Mesenchymal stem cell (in vitro differentiated cells and primary cell): ENCODE data around the gene CDRT15.
"Not testable (repeated sequence)": the region's sequence is repeated elsewhere in the genome, so short reads cannot be mapped to it uniquely, and the experiment has no call there.

Experiments used
- DNase-seq: peaks from one replicate; pipeline ENCODE4 v3.0.0-alpha.2; 2013
- H2AFZ ChIP-seq: one replicate; pipeline ENCODE4 v1.6.1; 2013; ENCODE audit warnings: low read depth, mild to moderate bottlenecking, control low read depth, inconsistent platforms, low read length, moderate library complexity
- H2AK5ac ChIP-seq: 2 replicates; pipeline ENCODE4 v1.6.1; 2013; ENCODE audit warnings: low read length, moderate library complexity, mild to moderate bottlenecking, inconsistent platforms; ENCODE audit not compliant: severe bottlenecking
- H2BK120ac ChIP-seq: one replicate; pipeline ENCODE4 v1.6.1; 2013; ENCODE audit warnings: low read depth, mild to moderate bottlenecking, inconsistent platforms, low read length, moderate library complexity
- H2BK12ac ChIP-seq, 2 experiments: one replicate each; pipeline ENCODE4 v1.6.1; 2013; ENCODE audit warnings: inconsistent platforms in 2 of 2, low read length in 2 of 2, mild to moderate bottlenecking in 2 of 2, moderate library complexity in 2 of 2, control low read depth in 1 of 2
- H2BK15ac ChIP-seq: one replicate; pipeline ENCODE4 v1.6.1; 2013; ENCODE audit warnings: mild to moderate bottlenecking, low read depth, inconsistent platforms; ENCODE audit not compliant: poor library complexity, severe bottlenecking
- H2BK5ac ChIP-seq: 2 replicates; pipeline ENCODE4 v1.6.1; 2013; ENCODE audit warnings: low read depth, mild to moderate bottlenecking, low read length, control low read depth, inconsistent platforms; ENCODE audit not compliant: poor library complexity, severe bottlenecking
- H3K14ac ChIP-seq, 2 experiments: one replicate each; pipeline ENCODE4 v1.6.1; 2013; ENCODE audit warnings: inconsistent platforms in 2 of 2, low read length in 2 of 2, control low read depth in 1 of 2, mild to moderate bottlenecking in 1 of 2, moderate library complexity in 1 of 2
- H3K18ac ChIP-seq, 2 experiments: one replicate each; pipeline ENCODE4 v1.6.1; 2013; ENCODE audit warnings: inconsistent platforms in 2 of 2, low read length in 2 of 2, control low read depth in 1 of 2, low read depth in 1 of 2, mild to moderate bottlenecking in 1 of 2
- H3K23ac ChIP-seq, 2 experiments: one replicate each; pipeline ENCODE4 v1.6.1; 2013; ENCODE audit warnings: inconsistent platforms in 2 of 2, low read length in 2 of 2, mild to moderate bottlenecking in 2 of 2, moderate library complexity in 2 of 2, control low read depth in 1 of 2
- H3K27ac ChIP-seq: 2 replicates; pipeline ENCODE4 v1.5.1; 2013; ENCODE audit warnings: mild to moderate bottlenecking, moderate library complexity, low read length, control low read depth, inconsistent platforms; ENCODE audit not compliant: poor library complexity, severe bottlenecking
- H3K27me3 ChIP-seq, 2 experiments: 2 replicates each; pipeline versions ENCODE4 v1.6.1 to v1.7.0; 2013; ENCODE audit warnings: low read length in 2 of 2, mild to moderate bottlenecking in 2 of 2, moderate library complexity in 2 of 2, control low read depth in 1 of 2, inconsistent platforms in 1 of 2; ENCODE audit not compliant: control insufficient read depth in 1 of 2, insufficient read depth in 1 of 2
- H3K36me3 ChIP-seq, 2 experiments: 2 replicates each; pipeline versions ENCODE4 v1.6.1 to v1.7.0; 2013; ENCODE audit warnings: low read length in 2 of 2, control low read depth in 1 of 2, inconsistent platforms in 1 of 2, low read depth in 1 of 2, mild to moderate bottlenecking in 1 of 2; ENCODE audit not compliant: insufficient read depth in 2 of 2, control insufficient read depth in 1 of 2
- H3K4ac ChIP-seq, 2 experiments: one replicate each; pipeline ENCODE4 v1.6.1; 2013; ENCODE audit warnings: inconsistent platforms in 2 of 2, low read length in 2 of 2, mild to moderate bottlenecking in 2 of 2, moderate library complexity in 2 of 2, control low read depth in 1 of 2, low read depth in 1 of 2
- H3K4me1 ChIP-seq: 2 replicates; pipeline ENCODE4 v1.6.1; 2013; ENCODE audit warnings: low read depth, low read length, control low read depth; ENCODE audit not compliant: control insufficient read depth, insufficient read depth
- H3K4me2 ChIP-seq: 2 replicates; pipeline ENCODE4 v1.6.1; 2013; ENCODE audit warnings: low read length, mild to moderate bottlenecking, inconsistent platforms; ENCODE audit not compliant: poor library complexity, severe bottlenecking
- H3K4me3 ChIP-seq, 2 experiments: 2 replicates each; pipeline versions ENCODE4 v1.5.1 to v1.7.0; 2013; ENCODE audit warnings: low read length in 2 of 2, mild to moderate bottlenecking in 2 of 2, control low read depth in 1 of 2, low read depth in 1 of 2; ENCODE audit not compliant: insufficient read depth in 1 of 2
- H3K79me1 ChIP-seq: replicated peaks from 2 replicates; pipeline ENCODE4 v1.6.1; 2013; ENCODE audit warnings: mild to moderate bottlenecking, control low read depth, low read length, inconsistent platforms; ENCODE audit not compliant: poor library complexity, severe bottlenecking
- H3K9ac ChIP-seq: 2 replicates; pipeline ENCODE4 v1.7.0; 2013; ENCODE audit warnings: mild to moderate bottlenecking, low read length, moderate library complexity
- H3K9me3 ChIP-seq: 2 replicates; pipeline ENCODE4 v1.7.0; 2013; ENCODE audit warnings: mild to moderate bottlenecking, low read length; ENCODE audit not compliant: control insufficient read depth
- H4K8ac ChIP-seq: one replicate; pipeline ENCODE4 v1.6.1; 2013; ENCODE audit warnings: inconsistent platforms, mild to moderate bottlenecking, low read length, moderate library complexity
- H4K91ac ChIP-seq: one replicate; pipeline ENCODE4 v1.6.1; 2013; ENCODE audit warnings: mild to moderate bottlenecking, low read length, inconsistent platforms
- WGBS: methylation state at CpG from one replicate; pipeline ENCODE4 v1.1.7; 2013; ENCODE audit warnings: mixed read lengths; 5-methylcytosine and 5-hydroxymethylcytosine counted together

Gene CDRT15

GRCh38 chr17:14245629-14246028 lies 9.0 kb upstream of the CDRT15 start:
- Histone ChIP-seq H3K9me3 (no peaks in the 10 kb centered on the region), H3K27ac (no peak overlapping the region), H3K4me3 (no peak overlapping the region), H2BK120ac (no peak overlapping the region), H2BK12ac (no peak overlapping the region), H2BK15ac (no peak overlapping the region), H4K91ac (no peak overlapping the region), H3K9ac (no peak overlapping the region), H3K36me3 (no peaks in the 10 kb centered on the region), H4K8ac (no peak overlapping the region), H3K4me2 (no peak overlapping the region), H2AK5ac (no peak overlapping the region), H3K23ac (no peak overlapping the region), H3K4ac (no peak overlapping the region), H2BK5ac (no peak overlapping the region), H3K14ac (no peak overlapping the region), H3K4me1 (no peaks in the 10 kb centered on the region), H2AFZ (no peak overlapping the region), H3K27me3 (no peaks in the 10 kb centered on the region), H3K18ac (no peak overlapping the region), H3K79me1 (no peaks in the 10 kb centered on the region)
- DNase-seq = no peak
- 94% methylated on average over 3 of the region's 3 CpGs for WGBS

- 96% methylated on average over 1 of the region's 1 CpG for WGBS
These were observed 8.3 kb upstream of the CDRT15 start for GRCh38 chr17:14245002-14245401.

DNA sequence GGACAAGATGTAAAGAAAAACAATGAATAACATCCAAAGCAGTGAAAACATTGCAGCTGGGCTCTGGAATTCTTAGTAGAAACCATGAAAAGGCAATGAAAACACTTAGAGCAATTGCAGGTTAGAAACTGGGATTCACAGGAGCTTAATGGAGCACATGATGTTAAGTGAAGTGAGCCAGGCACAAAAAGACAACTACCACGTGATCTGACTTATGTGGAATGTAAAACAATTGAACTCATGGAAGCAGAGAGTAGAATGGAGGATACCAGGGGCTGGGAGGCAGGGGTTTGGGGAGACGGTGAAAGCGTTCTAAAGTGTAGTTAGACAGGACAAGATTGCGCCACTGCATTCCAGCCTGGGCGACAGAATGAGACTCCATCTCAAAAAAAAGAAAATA lies 2.6 kb upstream of the CDRT15 start:
- H3K18ac ChIP-seq, H2AK5ac ChIP-seq, H2BK5ac ChIP-seq, H2BK15ac ChIP-seq, H3K4me1 ChIP-seq, H3K27ac ChIP-seq, H3K9ac ChIP-seq, H4K91ac ChIP-seq, H3K23ac ChIP-seq, H4K8ac ChIP-seq, H3K36me3 ChIP-seq, H3K27me3 ChIP-seq, H3K14ac ChIP-seq, H2BK12ac ChIP-seq, H3K4ac ChIP-seq, H3K4me3 ChIP-seq, H3K9me3 ChIP-seq, H2BK120ac ChIP-seq, DNase-seq, H3K79me1 ChIP-seq, H3K4me2 ChIP-seq, H2AFZ ChIP-seq: not testable (repeated sequence)
- WGBS = 100% methylated on average over 2 of the region's 5 CpGs

More at GRCh38 chr17:14245002-14245401, 8.3 kb upstream of the CDRT15 start:
- Histone ChIP-seq H3K4me1 (no peaks in the 10 kb centered on the region), H3K27me3 (no peaks in the 10 kb centered on the region), H3K14ac (no peak overlapping the region), H3K4me2 (no peak overlapping the region), H2AK5ac (no peak overlapping the region), H3K27ac (no peak overlapping the region), H3K36me3 (no peaks in the 10 kb centered on the region), H4K91ac (no peak overlapping the region), H3K23ac (no peak overlapping the region), H2AFZ (no peak overlapping the region), H3K18ac (no peak overlapping the region), H2BK120ac (no peak overlapping the region), H3K4me3 (no peak overlapping the region), H3K79me1 (no peaks in the 10 kb centered on the region), H4K8ac (no peak overlapping the region), H3K9me3 (no peaks in the 10 kb centered on the region), H2BK15ac (no peak overlapping the region), H3K4ac (no peak overlapping the region), H2BK5ac (no peak overlapping the region), H2BK12ac (no peak overlapping the region), H3K9ac (no peak overlapping the region)
- no peak for DNase-seq

GRCh38 chr17:14236032-14236431 lies 630 bp downstream of the CDRT15 start:
- H3K14ac ChIP-seq, H3K23ac ChIP-seq, H2AK5ac ChIP-seq, H3K4me1 ChIP-seq, H3K27ac ChIP-seq, H3K79me1 ChIP-seq, H2BK5ac ChIP-seq, H4K8ac ChIP-seq, H3K27me3 ChIP-seq, H2BK15ac ChIP-seq, H2BK120ac ChIP-seq, H2BK12ac ChIP-seq, H3K9me3 ChIP-seq, H3K9ac ChIP-seq, H3K4ac ChIP-seq, H3K4me3 ChIP-seq, H2AFZ ChIP-seq, H3K4me2 ChIP-seq, H4K91ac ChIP-seq, H3K18ac ChIP-seq, H3K36me3 ChIP-seq, DNase-seq: not testable (repeated sequence)
- 96% methylated on average over 5 of the region's 9 CpGs for WGBS
